GM10248 (cell line): Measurements from ENCODE around the gene ASB6.
A peak's percentile ranks its signal among the peaks of the same experiment; 100 is the strongest.

Experiments used
- CTCF ChIA-PET: fragments of 300-600 bp; sonication (Branson Sonifier 250); formaldehyde crosslinking; extraction: SDS; loops from one replicate; lab custom pipeline; 2021; ENCODE audit warnings: antibody characterized with exemption; lab: Yijun Ruan, JAX
- POLR2A ChIA-PET: fragments of 350-650 bp; sonication (Branson Sonifier 250); formaldehyde crosslinking; extraction: SDS; loops from one replicate; lab custom pipeline; 2020; ENCODE audit warnings: antibody characterized with exemption; lab: Yijun Ruan, JAX
- DNase-seq: peaks from one replicate; pipeline ENCODE4 v3.0.0; 2012; ENCODE audit errors: extremely low spot score
- TF ChIP-seq, protein P1 (sequence below): IDR thresholded peaks from 2 replicates; pipeline ENCODE4 v1.5.1; 2012; ENCODE audit warnings: mild to moderate bottlenecking, low read depth; ENCODE audit errors: extremely low read depth, missing control alignments, control extremely low read depth

ASB6 gene

DNA sequence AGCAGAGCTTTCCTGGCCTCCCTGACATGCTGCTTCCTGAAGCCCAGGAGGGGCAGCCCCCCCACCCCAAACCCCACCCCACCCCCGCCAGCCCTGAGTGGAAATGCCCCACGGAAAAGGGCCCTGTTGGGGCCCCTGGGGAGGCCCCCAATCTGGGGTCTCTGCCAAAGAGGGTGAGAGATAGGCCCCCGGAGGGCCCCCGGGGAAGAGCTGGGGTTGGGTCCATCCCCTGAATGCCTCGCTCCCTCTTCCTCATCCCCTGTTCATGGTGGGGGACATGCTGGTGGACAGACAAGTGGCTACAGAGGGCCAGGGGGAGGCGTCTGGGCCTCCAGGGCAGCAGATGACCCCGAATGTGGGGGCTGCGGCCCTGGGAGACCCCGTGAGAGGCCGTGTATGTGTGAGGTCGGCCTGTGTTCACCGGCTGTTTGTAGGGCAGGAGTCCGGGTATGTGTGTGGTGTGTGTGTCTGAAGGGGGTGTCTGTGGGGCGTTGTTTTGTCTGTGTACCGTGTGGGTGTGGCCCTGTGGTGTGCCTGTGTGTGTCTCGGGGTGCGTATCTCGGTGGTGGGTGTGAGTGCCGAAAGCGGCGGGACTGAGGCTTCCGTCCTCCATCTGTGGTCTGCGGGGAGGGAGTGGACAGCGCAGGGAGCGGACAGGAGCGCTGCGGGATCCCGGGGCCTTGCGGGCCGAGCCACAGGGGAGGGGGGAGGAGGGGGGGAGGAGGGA lies 32.3 kb downstream of the ASB6 start:
- POLR2A ChIA-PET, result interaction anchor here (1.0 kb wide), 1 partner anchor 432 kb away, joined by 3 read pairs; the partner anchor contains the start of gene IER5L
- CTCF ChIA-PET, result interaction anchor here (0.7 to 6.7 kb wide), 13 partner anchors 13 to 626 kb away, joined by 3 to 52 read pairs (median 5); partner anchors contain the start of gene NTMT1
- peak; percentile 73 for DNase-seq
- TF ChIP-seq, protein P1, sequence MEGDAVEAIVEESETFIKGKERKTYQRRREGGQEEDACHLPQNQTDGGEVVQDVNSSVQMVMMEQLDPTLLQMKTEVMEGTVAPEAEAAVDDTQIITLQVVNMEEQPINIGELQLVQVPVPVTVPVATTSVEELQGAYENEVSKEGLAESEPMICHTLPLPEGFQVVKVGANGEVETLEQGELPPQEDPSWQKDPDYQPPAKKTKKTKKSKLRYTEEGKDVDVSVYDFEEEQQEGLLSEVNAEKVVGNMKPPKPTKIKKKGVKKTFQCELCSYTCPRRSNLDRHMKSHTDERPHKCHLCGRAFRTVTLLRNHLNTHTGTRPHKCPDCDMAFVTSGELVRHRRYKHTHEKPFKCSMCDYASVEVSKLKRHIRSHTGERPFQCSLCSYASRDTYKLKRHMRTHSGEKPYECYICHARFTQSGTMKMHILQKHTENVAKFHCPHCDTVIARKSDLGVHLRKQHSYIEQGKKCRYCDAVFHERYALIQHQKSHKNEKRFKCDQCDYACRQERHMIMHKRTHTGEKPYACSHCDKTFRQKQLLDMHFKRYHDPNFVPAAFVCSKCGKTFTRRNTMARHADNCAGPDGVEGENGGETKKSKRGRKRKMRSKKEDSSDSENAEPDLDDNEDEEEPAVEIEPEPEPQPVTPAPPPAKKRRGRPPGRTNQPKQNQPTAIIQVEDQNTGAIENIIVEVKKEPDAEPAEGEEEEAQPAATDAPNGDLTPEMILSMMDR, result no peak

DNA sequence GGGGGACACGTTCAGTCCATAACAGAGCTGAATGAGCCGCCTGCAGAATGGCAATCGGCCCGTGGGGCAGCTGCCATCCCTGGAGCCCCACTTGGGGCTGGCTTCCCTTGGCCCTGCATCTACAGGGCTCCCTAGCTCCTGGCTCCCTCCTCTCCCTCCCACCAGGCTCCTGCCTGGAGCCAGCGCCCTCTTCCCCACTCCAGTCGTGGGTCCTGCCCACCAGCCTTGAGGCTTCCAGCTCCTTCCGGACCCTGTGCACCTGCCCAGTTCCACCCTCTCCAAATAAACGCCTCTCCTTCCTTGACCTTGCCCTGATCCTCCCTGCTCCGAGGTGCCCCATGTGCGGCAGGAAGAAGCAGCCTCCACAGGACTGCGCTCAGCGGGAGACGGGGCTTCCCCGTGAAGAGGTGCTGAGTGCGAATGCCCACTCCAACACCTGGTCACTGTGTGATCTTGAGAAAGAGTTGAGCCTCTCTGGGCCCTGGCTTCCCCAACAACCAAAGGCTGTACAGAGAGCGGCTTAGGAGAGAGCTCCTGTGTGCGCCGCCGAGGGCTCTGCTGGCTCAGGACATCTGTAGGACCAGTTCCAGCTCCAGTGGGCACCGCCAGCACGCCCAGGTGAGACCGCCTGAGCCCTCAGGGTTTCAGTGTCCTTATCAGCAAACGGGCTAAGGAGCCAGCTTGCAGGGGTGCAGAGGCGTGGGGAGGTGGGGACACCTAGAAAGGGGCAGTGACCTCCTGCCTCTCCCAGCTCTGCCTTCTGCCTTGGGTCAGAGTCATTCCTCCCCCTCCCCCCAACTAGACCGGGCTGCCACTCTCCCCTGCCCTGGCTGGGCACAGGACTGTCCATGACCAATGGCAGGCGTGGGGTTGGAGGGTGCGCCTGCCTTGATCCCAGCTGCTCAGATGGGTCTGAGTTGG lies 33.1 kb downstream of the ASB6 start:
- TF ChIP-seq, protein P1, result no peak
- ChIA-PET CTCF (interaction anchor here (0.7 to 6.7 kb wide), 14 partner anchors 13 to 627 kb away, joined by 3 to 52 read pairs (median 4); partner anchors contain the start of genes IER5L and NTMT1), POLR2A (interaction anchor here (0.7 to 1.0 kb wide), 2 partner anchors 431 to 469 kb away, joined by 3 read pairs; partner anchors contain the start of gene IER5L)
- no peak for DNase-seq

DNA sequence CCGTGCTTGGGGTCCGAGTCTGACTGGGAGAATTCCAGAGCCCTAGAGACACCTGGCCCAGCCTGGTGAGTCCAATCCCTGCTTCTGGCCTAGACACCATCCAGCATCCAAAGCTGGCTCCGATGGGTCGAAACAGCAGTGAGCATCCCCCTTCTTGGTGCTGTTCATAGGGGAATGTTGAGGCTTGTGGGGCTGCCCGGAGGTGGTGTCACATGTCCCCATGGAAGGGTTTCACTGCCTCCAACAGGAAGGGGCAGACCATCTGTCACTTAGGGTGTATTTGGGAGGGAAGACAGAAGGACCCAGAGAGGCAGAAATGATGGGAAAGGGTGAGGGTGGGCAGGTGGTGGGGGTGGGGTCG lies 34.9 kb downstream of the ASB6 start:
- POLR2A ChIA-PET, result no interaction called here
- TF ChIP-seq, protein P1, result no peak
- DNase-seq, result no peak
- CTCF ChIA-PET, result interaction anchor here (1.1 to 6.7 kb wide), 9 partner anchors 11 to 476 kb away, joined by 3 to 52 read pairs (median 11); no protein-coding TSS in a partner anchor

DNA sequence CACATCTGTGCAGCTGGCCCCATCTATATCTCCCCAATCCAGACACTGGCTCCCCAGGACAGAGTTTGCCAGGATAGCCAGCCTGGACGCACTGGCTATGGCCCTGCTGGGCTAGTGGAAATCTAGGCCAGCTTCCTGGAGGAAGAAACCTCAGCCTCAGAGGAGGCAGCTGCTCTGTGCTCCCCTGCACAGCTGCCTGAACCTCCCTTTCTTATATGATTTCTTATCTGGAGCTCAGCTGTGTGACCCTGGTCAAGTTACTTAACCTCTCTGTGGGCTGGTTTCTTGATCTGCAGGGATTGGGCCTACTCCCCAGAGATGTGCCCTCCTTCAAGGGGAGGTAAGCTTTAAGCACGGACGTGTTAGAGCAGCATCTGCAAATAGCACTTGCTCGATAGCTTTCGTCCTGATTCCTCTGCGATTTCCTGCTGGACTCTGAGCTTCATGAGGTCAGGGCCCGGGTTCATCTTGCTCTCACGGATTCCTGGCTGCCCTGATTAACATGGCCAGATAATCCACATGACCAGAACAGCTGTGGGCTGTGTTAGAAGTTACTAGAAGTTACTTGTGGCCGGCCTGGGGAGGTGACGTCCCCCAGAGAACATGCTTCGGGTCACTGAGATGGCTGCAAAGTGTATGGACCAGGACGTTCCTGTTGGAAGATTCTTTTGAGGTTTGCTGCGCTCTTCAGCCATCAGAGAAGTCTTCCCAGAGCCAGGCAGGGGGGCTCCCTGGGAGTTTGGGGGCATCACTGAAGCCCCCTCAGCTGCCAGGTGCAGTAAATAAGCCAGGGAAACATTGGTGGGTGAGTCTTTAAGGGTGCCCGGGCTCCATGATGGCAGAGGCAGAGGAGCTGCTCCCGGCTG lies 35.6 kb downstream of the ASB6 start:
- no peak for DNase-seq
- TF ChIP-seq, protein P1, result no peak
- CTCF ChIA-PET, result interaction anchor here (1.0 to 6.7 kb wide), 11 partner anchors 10 to 475 kb away, joined by 3 to 52 read pairs (median 6); partner anchors contain the start of gene IER5L
- POLR2A ChIA-PET, result no interaction called here

DNA sequence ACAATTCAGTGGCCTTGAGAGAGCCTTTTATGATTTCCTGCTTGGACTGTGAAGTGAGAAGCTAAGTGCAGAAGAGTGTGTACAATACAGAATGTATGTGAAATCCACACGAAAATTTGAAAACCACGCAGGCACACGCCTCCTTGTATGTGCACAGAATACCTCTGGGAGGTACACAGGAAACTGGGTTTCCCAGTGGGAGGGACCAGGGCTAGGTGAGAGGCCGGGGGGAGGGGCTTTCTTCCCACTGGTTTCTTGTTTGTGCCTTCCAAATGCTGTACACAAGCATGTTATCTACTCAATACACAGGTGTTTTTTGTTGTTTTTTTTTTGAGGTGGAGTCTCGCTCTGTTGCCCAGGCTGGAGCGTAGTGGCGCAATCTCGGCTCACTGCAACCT lies 37.2 kb downstream of the ASB6 start:
- TF ChIP-seq, protein P1, result no peak
- CTCF ChIA-PET, result interaction anchor here (1.0 to 6.7 kb wide), 7 partner anchors 19 to 473 kb away, joined by 3 to 52 read pairs (median 9); partner anchors contain the start of gene IER5L
- DNase-seq, result no peak

More for the DNA sequence above, 37.2 kb downstream of the ASB6 start:
- POLR2A ChIA-PET, result no interaction called here
